Activated CD4-positive, alpha-beta T cell treated with anti-CD3 and anti-CD28 coated beads for 24 hours (primary cell): ENCODE results near the gene ETV5.
"Not testable (repeated sequence)": the region's sequence is repeated elsewhere in the genome, so short reads cannot be mapped to it uniquely, and the experiment has no call there.

ENCODE experiments used
- DNase-seq, 2 donors: peaks; one replicate each; pipeline ENCODE4 v3.0.0-alpha.2; 2020; ENCODE audit warnings: low read depth in 2 of 2

The ETV5 gene

GRCh38 chr3:186021673-186022362 is 87.1 kb downstream of the ETV5 start:
- no peak for DNase-seq

- DNase-seq, result not testable (repeated sequence)
These were observed 87.6 kb downstream of the ETV5 start for GRCh38 chr3:186021250-186021649.

GRCh38 chr3:186019288-186019687 is 89.6 kb downstream of the ETV5 start:
- not testable (repeated sequence) for DNase-seq

GRCh38 chr3:186014866-186015265 is 94.0 kb downstream of the ETV5 start:
- no peak for DNase-seq

- no peak for DNase-seq
These were observed 95.6 kb downstream of the ETV5 start for GRCh38 chr3:186013312-186013711.

GRCh38 chr3:186012137-186012536 is 96.8 kb downstream of the ETV5 start:
- no peak for DNase-seq

GRCh38 chr3:186004671-186005070 is 104.2 kb downstream of the ETV5 start:
- no peak for DNase-seq

- no peak for DNase-seq
These were observed 104.7 kb downstream of the ETV5 start for GRCh38 chr3:186004209-186004608.

- no peak for DNase-seq
These were observed 105.3 kb downstream of the ETV5 start for GRCh38 chr3:186003610-186004009.

GRCh38 chr3:186002884-186003472 is 105.9 kb downstream of the ETV5 start:
- DNase-seq, result no peak

- DNase-seq, result no peak
These were observed 107.0 kb downstream of the ETV5 start for GRCh38 chr3:186001842-186002241.

GRCh38 chr3:185999221-185999620 is 109.7 kb downstream of the ETV5 start:
- DNase-seq, result no peak

GRCh38 chr3:185998136-185998535 is 110.8 kb downstream of the ETV5 start:
- DNase-seq, result no peak

- no peak for DNase-seq
These were observed 111.8 kb downstream of the ETV5 start for GRCh38 chr3:185997130-185997529.
